Stimulated activated effector memory CD8-positive, alpha-beta T cell treated with anti-CD3 and anti-CD28 coated beads, Interleukin-12 subunit alpha, Interleukin-12 subunit beta, amount 100 ng/mL, for 72 hours (primary cell): ENCODE results near the gene FAM210A.

Source experiments
- ATAC-seq: fragments of 150-1000 bp; cut with Tn5 transposase; 2 replicates; pipeline ENCODE4 v1.10.0; 2021
- DNase-seq, 2 donors: peaks; one replicate each; pipeline ENCODE4 v3.0.0; 2021 to 2022; ENCODE audit warnings: low spot score in 2 of 2
- H3K27ac Mint-ChIP-seq: one replicate; pipeline ENCODE4 v1.8.0; 2022; ENCODE audit warnings: mild to moderate bottlenecking, mixed read lengths
- H3K36me3 Mint-ChIP-seq: one replicate; pipeline ENCODE4 v1.8.0; 2022; ENCODE audit warnings: mild to moderate bottlenecking, mixed read lengths
- H3K4me1 Mint-ChIP-seq: one replicate; pipeline ENCODE4 v1.8.0; 2022; ENCODE audit warnings: mixed read lengths
- H3K4me3 Mint-ChIP-seq: one replicate; pipeline ENCODE4 v1.8.0; 2022; ENCODE audit warnings: mild to moderate bottlenecking, mixed read lengths
- H3K9me3 Mint-ChIP-seq: one replicate; pipeline ENCODE4 v1.8.0; 2022; ENCODE audit warnings: mixed read lengths

FAM210A gene

GRCh38 chr18:13642440-13642827 lies 83.9 kb downstream of the FAM210A start:
- ATAC-seq (no peak), DNase-seq (no peak)
- Mint-ChIP-seq H3K27ac (no peak overlapping the region), H3K4me3 (no peak overlapping the region), H3K36me3 (peaks cover 23% of the 10 kb centered on the region), H3K4me1 (peaks cover 6% of the 10 kb centered on the region), H3K9me3 (peaks cover 4% of the 10 kb centered on the region)

- DNase-seq (no peak), ATAC-seq (no peak)
- Mint-ChIP-seq H3K9me3 (peaks cover 4% of the 10 kb centered on the region), H3K36me3 (peaks cover 23% of the 10 kb centered on the region), H3K4me3 (no peak overlapping the region), H3K4me1 (peaks cover 6% of the 10 kb centered on the region), H3K27ac (no peak overlapping the region)
Measured at GRCh38 chr18:13641551-13642439, 84.6 kb downstream of the FAM210A start.

GRCh38 chr18:13640266-13640860 lies 86.0 kb downstream of the FAM210A start:
- no peak for ATAC-seq
- peaks cover 6% of the 10 kb centered on the region for H3K4me1 Mint-ChIP-seq
- H3K27ac Mint-ChIP-seq = no peak overlapping the region
- no peak for DNase-seq
- peaks cover 4% of the 10 kb centered on the region for H3K9me3 Mint-ChIP-seq
- no peak overlapping the region for H3K4me3 Mint-ChIP-seq
- H3K36me3 Mint-ChIP-seq = peaks cover 15% of the 10 kb centered on the region

GRCh38 chr18:13638719-13639595 lies 87.4 kb downstream of the FAM210A start:
- H3K4me1 Mint-ChIP-seq = peaks cover 6% of the 10 kb centered on the region
- no peak overlapping the region for H3K4me3 Mint-ChIP-seq
- peaks cover under 1% of the 10 kb centered on the region for H3K36me3 Mint-ChIP-seq
- H3K27ac Mint-ChIP-seq = no peak overlapping the region
- peaks cover 4% of the 10 kb centered on the region for H3K9me3 Mint-ChIP-seq
- ATAC-seq = no peak
- DNase-seq = no peak

- Mint-ChIP-seq H3K4me3 (no peak overlapping the region), H3K4me1 (peaks cover 3% of the 10 kb centered on the region), H3K27ac (no peak overlapping the region), H3K9me3 (no peaks in the 10 kb centered on the region), H3K36me3 (no peaks in the 10 kb centered on the region)
- DNase-seq = no peak
- ATAC-seq = no peak
Measured at GRCh38 chr18:13635046-13635445, 91.3 kb downstream of the FAM210A start.

- H3K36me3 Mint-ChIP-seq = no peaks in the 10 kb centered on the region
- no peak overlapping the region for H3K27ac Mint-ChIP-seq
- H3K9me3 Mint-ChIP-seq = no peaks in the 10 kb centered on the region
- peaks cover 15% of the 10 kb centered on the region for H3K4me1 Mint-ChIP-seq
- ATAC-seq (no peak), DNase-seq (no peak)
- no peak overlapping the region for H3K4me3 Mint-ChIP-seq
Measured at GRCh38 chr18:13633700-13634099, 92.7 kb downstream of the FAM210A start.

- no peak overlapping the region for H3K27ac Mint-ChIP-seq
Measured at GRCh38 chr18:13630716-13631268, 95.6 kb downstream of the FAM210A start.

GRCh38 chr18:13629841-13630715 lies 96.3 kb downstream of the FAM210A start:
- DNase-seq = peak in 1 of 2 donors; percentile 62
- Mint-ChIP-seq H3K36me3 (peaks cover 5% of the 10 kb centered on the region), H3K27ac (peak overlapping the region; percentile 65), H3K4me1 (peaks cover 18% of the 10 kb centered on the region), H3K9me3 (no peaks in the 10 kb centered on the region), H3K4me3 (no peak overlapping the region)
- peak; percentile 89 for ATAC-seq

More at GRCh38 chr18:13630716-13631268, 95.6 kb downstream of the FAM210A start:
- Mint-ChIP-seq H3K4me1 (peaks cover 16% of the 10 kb centered on the region), H3K36me3 (peaks cover 5% of the 10 kb centered on the region), H3K9me3 (no peaks in the 10 kb centered on the region), H3K4me3 (no peak overlapping the region)
- no peak for ATAC-seq
- no peak for DNase-seq

- DNase-seq = no peak
- H3K4me3 Mint-ChIP-seq = no peak overlapping the region
- no peaks in the 10 kb centered on the region for H3K9me3 Mint-ChIP-seq
- H3K27ac Mint-ChIP-seq = no peak overlapping the region
- no peak for ATAC-seq
- peaks cover 10% of the 10 kb centered on the region for H3K36me3 Mint-ChIP-seq
- peaks cover 21% of the 10 kb centered on the region for H3K4me1 Mint-ChIP-seq
Measured at GRCh38 chr18:13628211-13628610, 98.1 kb downstream of the FAM210A start.

- no peaks in the 10 kb centered on the region for H3K9me3 Mint-ChIP-seq
- H3K4me1 Mint-ChIP-seq = peaks cover 21% of the 10 kb centered on the region
- H3K4me3 Mint-ChIP-seq = no peak overlapping the region
- ATAC-seq (no peak), DNase-seq (no peak)
- H3K27ac Mint-ChIP-seq = no peak overlapping the region
- H3K36me3 Mint-ChIP-seq = peaks cover 16% of the 10 kb centered on the region
Measured at GRCh38 chr18:13627639-13628038, 98.7 kb downstream of the FAM210A start.

- no peaks in the 10 kb centered on the region for H3K9me3 Mint-ChIP-seq
- peaks cover 17% of the 10 kb centered on the region for H3K36me3 Mint-ChIP-seq
- ATAC-seq (no peak), DNase-seq (no peak)
- H3K4me1 Mint-ChIP-seq = peaks cover 21% of the 10 kb centered on the region
- no peak overlapping the region for H3K4me3 Mint-ChIP-seq
- H3K27ac Mint-ChIP-seq = peak overlapping the region; percentile 58
Measured at GRCh38 chr18:13626544-13626908, 99.8 kb downstream of the FAM210A start.

- Mint-ChIP-seq H3K9me3 (no peaks in the 10 kb centered on the region), H3K4me1 (peaks cover 21% of the 10 kb centered on the region), H3K36me3 (peaks cover 17% of the 10 kb centered on the region), H3K27ac (peak overlapping the region; percentile 58), H3K4me3 (no peak overlapping the region)
- DNase-seq (no peak), ATAC-seq (no peak)
Measured at GRCh38 chr18:13625843-13626543, 100.4 kb downstream of the FAM210A start.

- Mint-ChIP-seq H3K4me3 (no peak overlapping the region), H3K9me3 (no peaks in the 10 kb centered on the region), H3K36me3 (peaks cover 17% of the 10 kb centered on the region), H3K4me1 (peaks cover 21% of the 10 kb centered on the region), H3K27ac (peak overlapping the region; percentile 45)
- no peak for DNase-seq
- no peak for ATAC-seq
Measured at GRCh38 chr18:13625355-13625754, 101.0 kb downstream of the FAM210A start.
